IgD-negative memory B cell (primary cell): ENCODE data around the gene ZNF618. TPM values are rescaled to one million over a fixed set of nuclear protein-coding genes. Genes with fewer than 3 reads are reported as not detected.
A peak's percentile ranks its signal among the peaks of the same experiment; 100 is the strongest.
"Not testable (repeated sequence)": the region's sequence is repeated elsewhere in the genome, so short reads cannot be mapped to it uniquely, and the experiment has no call there.

Experiments
- H3K27ac Mint-ChIP-seq, 3 donors: one replicate each; pipeline ENCODE4 v1.8.0; 2020 to 2022; ENCODE audit warnings: mild to moderate bottlenecking in 3 of 3, mixed read lengths in 3 of 3, moderate library complexity in 1 of 3
- H3K27me3 Mint-ChIP-seq: one replicate; pipeline ENCODE4 v1.8.0; 2021; ENCODE audit warnings: mixed read lengths
- H3K36me3 Mint-ChIP-seq: one replicate; pipeline ENCODE4 v1.8.0; 2020; ENCODE audit warnings: mild to moderate bottlenecking, mixed read lengths
- H3K4me1 Mint-ChIP-seq, 3 donors: one replicate each; pipeline ENCODE4 v1.8.0; 2020 to 2022; ENCODE audit warnings: mixed read lengths in 3 of 3, mild to moderate bottlenecking in 1 of 3
- H3K4me3 Mint-ChIP-seq, 4 donors: one replicate each; pipeline ENCODE4 v1.8.0; 2020 to 2022; ENCODE audit warnings: mild to moderate bottlenecking in 4 of 4, mixed read lengths in 4 of 4, moderate library complexity in 3 of 4
- H3K9me3 Mint-ChIP-seq, 3 donors: one replicate each; pipeline ENCODE4 v1.8.0; 2020 to 2021; ENCODE audit warnings: mixed read lengths in 3 of 3, mild to moderate bottlenecking in 1 of 3
- polyA plus RNA-seq: library from polyadenylated mRNA; unstranded; fragments of 300-500 nt; fragmentation: Illumina TruSeq; gene quantifications from one replicate; pipeline ENCODE4 v1.2.3, GENCODE V29; 2021

Gene ZNF618
- polyA plus RNA-seq, 1 donor from 2014 or later, result 2.2 TPM

DNA sequence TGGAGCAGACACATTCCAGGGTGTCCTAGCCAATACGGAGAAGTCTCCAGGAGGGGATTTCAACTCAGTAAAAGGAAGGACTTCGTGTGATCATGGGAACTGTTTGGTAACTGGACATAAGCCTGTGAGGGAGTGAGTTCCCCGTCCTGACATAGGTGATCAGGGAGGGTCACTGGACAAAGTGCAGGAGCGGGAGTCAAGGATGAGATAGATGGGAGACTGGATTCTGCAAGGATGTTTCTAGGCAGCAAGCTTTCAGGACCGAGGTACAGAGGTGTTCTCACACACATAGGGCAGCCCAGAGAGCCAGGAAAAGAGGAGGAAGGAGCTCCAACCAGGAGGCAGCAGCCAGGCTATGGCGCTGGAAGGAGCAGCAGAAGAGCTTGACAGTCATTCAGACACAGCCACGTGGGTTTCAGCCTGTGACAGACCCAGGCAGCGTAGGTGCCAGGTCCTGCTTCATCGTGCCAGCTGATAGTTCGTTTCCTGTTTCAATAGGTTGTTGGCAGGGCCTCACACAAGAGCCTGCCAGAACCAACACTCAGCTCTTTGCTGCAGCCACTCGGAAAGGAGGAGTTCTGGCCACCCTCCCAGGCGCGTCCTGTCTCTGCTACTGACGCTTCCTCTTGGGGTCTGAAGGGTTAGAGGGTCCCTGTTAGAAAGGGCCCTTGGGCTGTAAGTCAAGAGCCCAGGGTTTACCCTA, 117.9 kb downstream of the ZNF618 start:
- Mint-ChIP-seq H3K9me3 (no peaks in the 10 kb centered on the region), H3K27ac (no peak overlapping the region), H3K27me3 (peaks cover 2% of the 10 kb centered on the region), H3K36me3 (peaks cover 2% of the 10 kb centered on the region), H3K4me1 (peaks cover 3 to 12% (median 5%) of the 10 kb centered on the region in 3 donors), H3K4me3 (peak overlapping the region in 1 of 4 donors; percentile 60)

DNA sequence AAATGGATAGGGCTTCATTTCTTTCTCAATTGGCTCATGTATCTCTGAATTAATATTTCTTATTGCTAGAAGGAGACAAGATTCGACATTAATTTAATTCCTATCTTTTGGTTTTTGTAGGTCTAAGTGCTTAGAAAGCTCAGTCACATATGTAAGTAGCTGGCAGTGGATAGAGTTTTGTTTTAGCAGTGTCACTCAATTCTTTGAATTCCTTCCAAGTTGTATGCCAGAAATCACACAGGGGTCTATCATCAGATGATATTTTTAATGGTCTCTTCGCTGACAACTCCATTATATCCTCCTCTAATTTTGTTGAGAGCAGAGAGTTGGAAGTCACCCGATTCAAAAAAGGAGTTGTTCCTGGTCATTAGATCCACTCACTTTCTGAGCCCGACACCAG, 119.3 kb downstream of the ZNF618 start:
- H3K27me3 Mint-ChIP-seq, result peaks cover 2% of the 10 kb centered on the region
- peaks cover 3 to 12% (median 5%) of the 10 kb centered on the region in 3 donors for H3K4me1 Mint-ChIP-seq
- no peak overlapping the region for H3K4me3 Mint-ChIP-seq
- no peaks in the 10 kb centered on the region for H3K9me3 Mint-ChIP-seq
- no peak overlapping the region for H3K27ac Mint-ChIP-seq
- peaks cover 2% of the 10 kb centered on the region for H3K36me3 Mint-ChIP-seq

DNA sequence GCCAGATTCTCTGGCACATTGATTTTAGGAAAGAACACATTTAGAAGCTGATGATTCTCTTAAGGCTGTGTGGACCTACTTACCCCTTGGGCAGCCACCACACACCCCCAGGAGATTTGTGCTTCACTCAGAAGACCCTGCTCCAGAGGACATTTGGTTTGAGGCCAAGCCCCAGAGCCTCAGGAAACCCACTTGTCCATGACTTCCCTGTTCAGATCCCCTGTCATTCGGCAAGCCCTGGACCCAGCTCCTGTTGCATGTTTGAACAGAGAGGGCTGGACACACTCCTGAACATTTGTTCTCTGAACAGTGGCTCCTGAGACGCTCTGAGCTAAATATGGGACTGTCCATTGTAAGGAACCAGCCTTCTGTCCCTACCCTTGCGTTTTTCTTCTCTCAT, 119.9 kb downstream of the ZNF618 start:
- peaks cover 2% of the 10 kb centered on the region for H3K27me3 Mint-ChIP-seq
- peaks cover 2% of the 10 kb centered on the region for H3K36me3 Mint-ChIP-seq
- H3K4me1 Mint-ChIP-seq, result peaks cover 3 to 12% (median 5%) of the 10 kb centered on the region in 3 donors
- H3K27ac Mint-ChIP-seq, result no peak overlapping the region
- no peak overlapping the region for H3K4me3 Mint-ChIP-seq
- H3K9me3 Mint-ChIP-seq, result no peaks in the 10 kb centered on the region

DNA sequence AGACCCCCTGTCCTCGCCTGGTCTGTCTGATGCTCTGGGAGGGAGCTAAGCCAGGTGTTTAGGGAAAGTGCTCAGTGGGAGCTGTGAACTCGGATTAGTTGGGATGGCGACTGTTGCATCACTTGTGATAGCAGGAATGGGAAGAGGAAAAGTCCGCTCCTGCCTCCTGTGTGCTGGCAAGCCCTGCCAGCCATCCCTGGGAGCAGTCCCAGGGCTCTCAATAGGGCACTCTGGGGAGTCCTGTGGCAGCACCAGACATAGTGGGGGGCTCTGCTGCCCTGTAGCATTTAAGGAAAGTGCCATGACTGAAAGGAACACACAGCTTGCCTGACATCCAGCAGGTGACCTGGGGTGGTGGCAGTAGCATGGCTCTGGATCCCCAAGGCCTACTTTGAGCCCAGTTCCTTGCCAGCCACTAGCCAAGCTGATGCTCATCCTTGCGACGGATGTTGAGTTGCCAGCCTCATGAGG, 120.5 kb downstream of the ZNF618 start:
- Mint-ChIP-seq H3K4me1 (peaks cover 3 to 12% (median 5%) of the 10 kb centered on the region in 3 donors), H3K27me3 (peaks cover 2% of the 10 kb centered on the region), H3K27ac (no peak overlapping the region), H3K9me3 (no peaks in the 10 kb centered on the region), H3K36me3 (peaks cover 2% of the 10 kb centered on the region), H3K4me3 (no peak overlapping the region)

DNA sequence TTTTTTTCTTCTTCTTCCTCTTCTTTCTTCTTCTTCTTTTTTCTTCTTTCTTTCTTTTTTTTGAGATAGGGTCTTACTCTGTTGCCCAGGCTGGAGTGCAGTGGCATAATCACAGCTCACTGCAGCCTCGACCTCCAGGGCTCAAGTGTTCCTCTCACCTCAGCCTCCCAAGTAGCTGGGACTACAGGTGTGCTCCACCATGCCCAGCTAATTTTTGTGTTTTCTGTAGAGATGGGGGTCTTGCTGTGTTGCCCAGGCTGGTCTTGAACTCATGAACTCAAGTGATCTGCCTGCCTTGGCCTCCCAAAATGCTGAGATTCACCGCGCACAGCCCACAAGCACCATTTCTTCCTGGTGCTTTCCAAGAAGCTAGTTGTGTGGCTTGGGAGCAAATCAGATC, 121.0 kb downstream of the ZNF618 start:
- H3K4me3 Mint-ChIP-seq, H3K36me3 Mint-ChIP-seq, H3K9me3 Mint-ChIP-seq, H3K27me3 Mint-ChIP-seq, H3K4me1 Mint-ChIP-seq, H3K27ac Mint-ChIP-seq: not testable (repeated sequence)

DNA sequence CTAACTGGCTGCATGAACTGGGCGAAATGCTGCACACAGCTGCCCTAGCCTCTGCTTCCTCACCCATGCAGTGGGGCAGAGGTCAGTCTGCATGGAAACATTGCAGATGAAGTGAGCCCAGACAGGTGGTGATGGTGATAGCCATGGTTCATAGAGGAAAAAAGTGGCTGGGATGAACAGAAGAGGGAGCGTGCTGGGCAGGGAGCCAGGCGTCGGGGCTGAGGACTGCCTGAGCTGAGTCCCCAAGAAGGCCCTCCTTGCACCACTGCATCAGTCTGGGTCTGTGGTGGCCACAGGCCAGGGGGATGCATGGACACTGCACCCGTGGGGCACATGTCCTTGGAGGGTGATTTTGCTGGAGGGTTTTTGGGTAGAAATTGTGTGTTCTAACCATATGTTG, 121.5 kb downstream of the ZNF618 start:
- H3K27ac Mint-ChIP-seq, result no peak overlapping the region
- no peaks in the 10 kb centered on the region for H3K9me3 Mint-ChIP-seq
- peaks cover 2% of the 10 kb centered on the region for H3K27me3 Mint-ChIP-seq
- H3K4me1 Mint-ChIP-seq, result peaks cover 3 to 5% (median 5%) of the 10 kb centered on the region in 3 donors
- no peak overlapping the region for H3K4me3 Mint-ChIP-seq
- peaks cover 2% of the 10 kb centered on the region for H3K36me3 Mint-ChIP-seq

DNA sequence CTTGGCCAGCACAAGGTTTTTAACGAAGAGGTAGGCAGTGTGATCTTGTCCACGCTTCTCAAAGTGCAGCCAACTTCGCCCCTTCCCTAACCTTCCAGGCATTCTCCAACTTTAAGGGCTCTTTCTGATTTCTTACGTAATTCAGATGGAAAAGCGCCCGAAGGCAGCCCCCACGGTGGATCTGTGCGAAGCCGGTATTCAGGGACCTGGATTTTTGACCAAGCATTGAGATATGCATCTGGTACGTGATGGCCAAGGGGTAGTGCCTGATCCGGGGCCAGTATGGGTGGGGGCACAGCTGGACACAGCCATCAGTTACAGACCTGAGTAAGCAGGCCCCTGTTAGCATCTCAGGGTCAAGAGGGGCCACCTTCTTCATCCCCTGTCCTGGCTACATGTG, 122.0 kb downstream of the ZNF618 start:
- Mint-ChIP-seq H3K9me3 (no peaks in the 10 kb centered on the region), H3K27ac (no peak overlapping the region)

DNA sequence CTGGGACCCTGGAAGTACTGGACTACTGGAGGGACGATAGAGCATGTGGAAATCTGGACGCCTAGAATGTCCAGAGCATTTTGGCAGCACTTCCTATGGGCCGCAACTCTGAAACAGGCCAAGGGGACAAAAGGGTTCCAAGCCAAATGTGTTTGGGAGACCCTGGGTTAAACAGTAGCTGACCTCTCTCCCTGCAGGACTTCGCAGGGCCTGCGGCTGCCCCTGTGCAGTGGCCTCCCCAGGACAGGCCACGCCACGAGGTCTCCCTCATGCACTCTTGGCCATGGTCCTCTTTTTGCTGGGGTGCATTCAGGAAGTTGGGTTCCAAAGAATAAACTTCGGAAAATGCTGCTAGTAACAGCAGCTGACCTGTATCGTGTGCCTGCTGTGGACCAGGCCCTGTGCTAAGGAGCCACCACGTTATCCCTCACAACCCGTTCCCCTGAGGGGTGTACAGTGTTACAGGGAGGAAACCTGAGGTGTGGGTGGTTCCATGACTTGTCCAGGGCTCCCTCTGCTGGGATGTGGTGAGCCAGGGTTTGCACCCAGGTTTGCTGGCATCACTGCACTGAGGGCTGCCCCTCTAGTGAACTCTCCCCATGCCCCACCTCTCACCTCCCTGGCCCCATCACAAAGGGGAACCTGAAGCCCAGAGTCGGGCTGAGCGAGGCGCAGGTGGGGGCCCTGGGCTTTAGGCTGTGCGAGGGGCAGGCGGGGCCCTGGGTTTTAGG, 122.6 kb downstream of the ZNF618 start:
- Mint-ChIP-seq H3K9me3 (no peaks in the 10 kb centered on the region), H3K4me3 (no peak overlapping the region), H3K27me3 (no peaks in the 10 kb centered on the region), H3K36me3 (peaks cover 2% of the 10 kb centered on the region), H3K4me1 (peaks cover 0 to 3% (median 0%) of the 10 kb centered on the region in 3 donors), H3K27ac (no peak overlapping the region)

More for the DNA sequence above, 122.0 kb downstream of the ZNF618 start:
- H3K4me3 Mint-ChIP-seq, result no peak overlapping the region
- H3K27me3 Mint-ChIP-seq, result no peaks in the 10 kb centered on the region
- H3K4me1 Mint-ChIP-seq, result peaks cover 0 to 3% (median under 1%) of the 10 kb centered on the region in 3 donors
- H3K36me3 Mint-ChIP-seq, result peaks cover 2% of the 10 kb centered on the region

DNA sequence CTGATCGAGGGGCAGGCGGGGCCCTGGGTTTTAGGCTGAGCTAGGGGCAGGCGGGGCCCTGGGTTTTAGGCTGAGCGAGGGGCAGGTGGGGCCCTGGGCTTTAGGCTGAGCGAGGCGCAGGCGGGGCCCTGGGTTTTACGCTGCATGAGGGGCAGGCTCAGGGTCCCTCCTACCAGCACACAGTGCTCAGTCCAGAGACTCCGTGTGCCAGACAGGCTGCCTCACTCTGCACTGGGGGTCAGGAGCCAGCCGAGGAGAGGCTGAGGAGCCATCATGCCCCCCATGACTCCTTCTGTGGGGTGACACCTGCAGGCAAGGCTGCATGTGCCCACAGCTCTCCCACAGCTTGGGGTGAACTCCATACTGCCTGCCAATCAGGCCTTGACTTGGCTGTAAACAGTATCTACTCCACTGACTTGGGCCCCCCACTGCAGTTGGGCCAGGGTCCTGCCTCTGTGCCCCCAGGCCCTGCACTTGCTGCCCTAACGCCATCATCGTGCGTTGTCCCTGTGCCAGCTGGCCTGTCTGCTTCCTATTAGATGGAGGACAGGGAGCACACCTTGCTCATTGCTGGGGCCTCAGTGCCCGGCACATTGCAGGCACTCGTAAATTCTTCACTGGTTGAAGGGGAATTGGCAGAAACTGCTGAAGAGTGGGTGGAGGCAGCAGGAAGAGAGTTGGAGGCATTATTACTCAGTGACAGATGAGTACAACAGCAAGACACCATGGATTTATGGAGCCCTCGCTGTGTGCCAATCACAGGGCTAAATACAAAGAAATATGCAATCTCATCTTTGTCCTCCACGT, 123.3 kb downstream of the ZNF618 start:
- Mint-ChIP-seq H3K27me3 (no peaks in the 10 kb centered on the region), H3K4me1 (no peaks in the 10 kb centered on the region), H3K27ac (no peak overlapping the region), H3K9me3 (no peaks in the 10 kb centered on the region), H3K36me3 (peaks cover 2% of the 10 kb centered on the region), H3K4me3 (no peak overlapping the region)

DNA sequence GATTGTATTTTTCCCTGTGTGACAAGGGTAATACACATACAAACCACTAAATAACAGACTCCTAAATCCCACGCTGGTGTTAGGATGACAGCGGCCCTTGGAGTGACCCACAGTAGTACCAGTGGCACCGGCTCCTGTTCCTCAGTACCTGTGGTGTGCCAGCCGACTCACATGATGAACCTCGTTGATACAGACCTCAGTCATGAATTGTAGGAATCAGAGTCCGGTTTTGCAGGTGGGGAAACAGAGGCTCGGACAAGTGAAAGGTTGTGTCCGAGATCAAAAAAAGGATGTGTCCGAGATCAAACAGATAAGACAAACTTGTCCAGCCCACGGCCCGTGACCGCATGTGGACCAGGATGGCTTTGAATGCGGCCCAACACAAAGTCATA, 124.0 kb downstream of the ZNF618 start:
- Mint-ChIP-seq H3K27me3 (no peaks in the 10 kb centered on the region), H3K27ac (no peak overlapping the region), H3K4me1 (no peaks in the 10 kb centered on the region), H3K4me3 (no peak overlapping the region), H3K9me3 (no peaks in the 10 kb centered on the region), H3K36me3 (peaks cover 2% of the 10 kb centered on the region)

DNA sequence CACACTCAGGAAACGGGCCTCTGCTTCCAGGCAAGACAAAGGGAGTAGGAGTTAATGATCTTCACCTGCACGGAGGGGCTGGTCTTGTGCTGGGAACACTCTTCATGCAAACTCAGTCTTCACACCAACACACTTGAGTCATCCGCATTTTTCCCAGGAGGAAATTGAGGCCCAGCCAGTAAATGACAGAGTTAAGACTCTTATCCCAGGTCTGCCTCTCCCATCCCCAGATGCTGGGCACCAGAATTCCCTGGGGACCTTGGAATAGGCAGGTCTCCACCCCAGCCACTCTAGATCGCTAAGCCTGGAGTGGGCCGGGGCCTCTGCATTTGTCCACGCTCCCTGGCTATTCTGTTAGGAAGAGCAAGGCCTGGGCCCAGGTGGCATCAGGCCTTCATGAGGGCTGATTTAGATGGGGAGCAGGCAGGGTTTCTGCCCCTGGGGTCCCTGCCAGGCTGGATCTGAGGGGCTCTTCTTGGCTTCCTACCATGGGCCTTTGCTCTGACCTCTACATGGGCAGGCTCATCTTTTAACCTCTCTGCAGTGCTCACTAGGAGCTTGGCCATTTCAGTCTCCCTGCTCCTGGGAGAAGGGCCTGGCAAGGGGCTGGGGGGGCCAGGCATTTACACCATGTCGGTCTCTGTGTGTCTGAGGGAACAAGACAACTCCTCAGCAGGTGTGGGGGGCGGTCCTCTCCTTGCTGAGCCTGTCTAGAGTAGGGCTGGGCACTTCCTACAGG, 124.7 kb downstream of the ZNF618 start:
- Mint-ChIP-seq H3K4me3 (no peak overlapping the region), H3K36me3 (no peaks in the 10 kb centered on the region)

DNA sequence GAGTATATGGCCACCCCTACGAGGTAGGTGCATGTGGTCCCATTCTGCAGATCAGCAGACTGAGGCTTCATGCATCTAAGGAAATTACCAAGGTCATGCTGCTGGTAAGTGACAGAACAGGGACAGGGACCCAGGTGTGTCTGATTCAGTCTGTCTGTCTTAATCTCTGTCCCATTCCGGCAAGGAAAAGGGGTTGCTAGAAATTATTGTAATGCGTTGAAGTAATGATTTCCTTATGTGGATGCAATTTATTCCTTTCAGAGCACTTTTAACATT, 125.2 kb downstream of the ZNF618 start:
- Mint-ChIP-seq H3K36me3 (no peaks in the 10 kb centered on the region), H3K27me3 (no peaks in the 10 kb centered on the region), H3K4me1 (no peaks in the 10 kb centered on the region), H3K4me3 (no peak overlapping the region), H3K9me3 (no peaks in the 10 kb centered on the region), H3K27ac (no peak overlapping the region)

More for the DNA sequence above, 124.7 kb downstream of the ZNF618 start:
- no peaks in the 10 kb centered on the region for H3K27me3 Mint-ChIP-seq
- no peaks in the 10 kb centered on the region for H3K9me3 Mint-ChIP-seq
- H3K4me1 Mint-ChIP-seq, result no peaks in the 10 kb centered on the region
- H3K27ac Mint-ChIP-seq, result no peak overlapping the region

DNA sequence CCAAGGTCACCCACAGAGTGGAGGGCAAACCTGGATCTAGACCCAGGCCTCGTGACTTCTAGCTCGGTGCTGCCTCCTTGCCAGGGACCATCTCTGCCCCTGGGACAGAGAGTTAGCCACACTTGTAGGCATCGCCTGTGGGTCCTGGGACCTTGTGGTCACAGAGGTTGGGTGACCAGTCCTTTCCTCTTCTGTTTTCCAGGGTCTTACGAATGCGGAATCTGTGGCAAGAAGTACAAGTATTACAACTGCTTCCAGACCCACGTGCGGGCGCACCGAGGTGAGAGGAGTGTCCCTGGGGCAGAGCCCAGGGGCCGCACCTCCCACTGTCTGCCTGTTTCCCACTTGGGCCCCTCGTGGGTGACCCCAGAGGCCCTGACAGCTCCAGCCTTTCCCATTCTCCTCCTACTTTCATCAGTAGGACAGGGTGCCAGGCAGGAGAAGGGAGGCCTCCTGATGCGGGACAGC, 125.7 kb downstream of the ZNF618 start:
- Mint-ChIP-seq H3K36me3 (no peaks in the 10 kb centered on the region), H3K27me3 (no peaks in the 10 kb centered on the region), H3K27ac (no peak overlapping the region), H3K4me1 (no peaks in the 10 kb centered on the region), H3K9me3 (no peaks in the 10 kb centered on the region), H3K4me3 (no peak overlapping the region)

DNA sequence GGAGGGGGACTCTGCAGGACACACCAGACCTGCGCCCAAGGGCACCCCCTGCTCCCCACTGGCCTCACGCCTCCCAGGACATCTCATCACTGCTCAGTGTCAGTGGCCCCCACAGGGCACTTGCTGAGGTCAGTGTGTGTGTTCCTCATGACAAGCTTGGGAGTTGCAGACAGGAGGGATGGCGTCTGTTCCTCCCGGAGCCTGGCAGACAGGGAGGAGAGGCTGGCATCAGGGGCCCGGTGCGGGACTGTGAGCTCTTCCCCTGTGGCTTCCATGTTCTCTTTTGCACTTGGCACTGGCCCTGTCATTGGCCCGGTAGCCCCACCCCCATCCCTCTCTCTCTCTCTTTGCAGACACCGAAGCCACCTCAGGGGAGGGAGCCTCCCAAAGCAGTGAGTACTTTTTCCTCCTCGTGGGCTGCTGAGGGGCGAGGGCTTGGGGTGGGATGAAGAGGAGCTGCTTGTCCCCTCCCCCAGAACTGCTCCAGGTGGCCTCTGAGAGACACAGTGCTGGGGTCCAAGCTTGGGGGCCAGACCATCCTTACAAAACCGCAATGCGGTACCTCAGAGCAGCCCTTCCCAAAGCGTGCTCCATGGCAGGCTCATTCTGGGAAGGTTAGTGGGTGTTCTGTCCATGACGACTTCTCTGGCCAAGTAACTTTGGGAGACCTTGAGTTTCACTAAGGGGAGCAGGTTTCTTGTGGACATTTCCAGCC, 126.3 kb downstream of the ZNF618 start:
- Mint-ChIP-seq H3K27ac (no peak overlapping the region), H3K9me3 (no peaks in the 10 kb centered on the region), H3K27me3 (no peaks in the 10 kb centered on the region), H3K4me1 (no peaks in the 10 kb centered on the region), H3K36me3 (no peaks in the 10 kb centered on the region), H3K4me3 (no peak overlapping the region)
